Transverse colon (tissue), 4 donors: Measurements from ENCODE around the gene CRADD.

Experiments used
- POLR2A ChIP-seq: fragments of 450-650 bp; IDR thresholded peaks from one replicate; pipeline ENCODE4 v1.6.1; 2016; ENCODE audit warnings: antibody characterized with exemption, mild to moderate bottlenecking, moderate library complexity
- POLR2AphosphoS5 ChIP-seq, 3 donors: sonication (generic); formaldehyde crosslinking; IDR thresholded peaks; one replicate each; pipeline ENCODE4 v1.6.1; 2016; ENCODE audit warnings: antibody characterized with exemption in 3 of 3
- TF ChIP-seq, protein P1 (sequence below), 5 experiments: fragments of 200-600 bp in 3 of 5; fragments of 450-650 bp in 2 of 5; sonication (generic) in 3 of 5; IDR thresholded peaks; 1 replicate in 2 of 5; 2 replicates in 3 of 5; pipeline ENCODE4 v1.5.1; 2016 to 2017; ENCODE audit warnings: antibody characterized with exemption in 5 of 5, inconsistent platforms in 3 of 5, mild to moderate bottlenecking in 2 of 5, moderate library complexity in 1 of 5

- TF ChIP-seq, protein P1, sequence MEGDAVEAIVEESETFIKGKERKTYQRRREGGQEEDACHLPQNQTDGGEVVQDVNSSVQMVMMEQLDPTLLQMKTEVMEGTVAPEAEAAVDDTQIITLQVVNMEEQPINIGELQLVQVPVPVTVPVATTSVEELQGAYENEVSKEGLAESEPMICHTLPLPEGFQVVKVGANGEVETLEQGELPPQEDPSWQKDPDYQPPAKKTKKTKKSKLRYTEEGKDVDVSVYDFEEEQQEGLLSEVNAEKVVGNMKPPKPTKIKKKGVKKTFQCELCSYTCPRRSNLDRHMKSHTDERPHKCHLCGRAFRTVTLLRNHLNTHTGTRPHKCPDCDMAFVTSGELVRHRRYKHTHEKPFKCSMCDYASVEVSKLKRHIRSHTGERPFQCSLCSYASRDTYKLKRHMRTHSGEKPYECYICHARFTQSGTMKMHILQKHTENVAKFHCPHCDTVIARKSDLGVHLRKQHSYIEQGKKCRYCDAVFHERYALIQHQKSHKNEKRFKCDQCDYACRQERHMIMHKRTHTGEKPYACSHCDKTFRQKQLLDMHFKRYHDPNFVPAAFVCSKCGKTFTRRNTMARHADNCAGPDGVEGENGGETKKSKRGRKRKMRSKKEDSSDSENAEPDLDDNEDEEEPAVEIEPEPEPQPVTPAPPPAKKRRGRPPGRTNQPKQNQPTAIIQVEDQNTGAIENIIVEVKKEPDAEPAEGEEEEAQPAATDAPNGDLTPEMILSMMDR (IDR thresholded peaks at IDR 0.05), result no peak
- TF ChIP-seq POLR2A (no peak), POLR2AphosphoS5 (IDR thresholded peaks at IDR 0.05) (no peak)
Observed at GRCh38 chr12:93918900-93919299, 241.7 kb downstream of the CRADD start.
